IPS-NIHi7 (cell line): ENCODE results near the gene SELENON.

Experiments
- DNase-seq: peaks from one replicate; pipeline ENCODE4 v3.0.0; 2012; ENCODE audit warnings: mixed read lengths; ENCODE audit errors: extremely low spot score

SELENON gene

DNA sequence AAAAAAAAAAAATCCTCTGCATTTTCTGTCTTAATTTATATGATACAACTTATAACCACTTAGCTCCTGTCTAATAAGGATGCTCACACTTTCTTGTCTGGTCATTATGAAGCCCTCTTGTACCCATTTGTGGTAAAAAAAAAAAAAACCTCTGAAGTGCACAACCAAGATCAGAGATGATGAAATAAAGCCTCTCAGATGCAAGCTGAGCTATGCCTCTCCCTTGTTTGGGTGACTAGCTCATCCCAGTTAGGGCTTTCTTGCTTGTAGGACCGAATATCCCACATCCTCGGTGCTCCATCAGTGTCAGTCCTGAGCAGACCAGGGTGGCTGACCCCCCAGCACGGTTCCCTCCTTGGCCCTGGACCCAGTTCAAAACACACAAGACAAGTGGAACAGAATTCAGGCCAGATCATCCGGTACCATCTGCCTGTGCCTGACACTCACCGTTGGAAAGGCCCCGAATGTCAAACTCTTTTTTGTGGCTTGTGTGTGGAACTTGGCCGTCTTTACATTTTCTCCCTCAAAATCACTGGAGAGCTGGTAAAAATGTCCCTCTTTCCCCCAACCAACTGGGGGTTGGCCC is 6.3 kb upstream of the SELENON start:
- DNase-seq: no peak

- no peak for DNase-seq
Observed at GRCh38 chr1:25794325-25794724, 5.7 kb upstream of the SELENON start.

DNA sequence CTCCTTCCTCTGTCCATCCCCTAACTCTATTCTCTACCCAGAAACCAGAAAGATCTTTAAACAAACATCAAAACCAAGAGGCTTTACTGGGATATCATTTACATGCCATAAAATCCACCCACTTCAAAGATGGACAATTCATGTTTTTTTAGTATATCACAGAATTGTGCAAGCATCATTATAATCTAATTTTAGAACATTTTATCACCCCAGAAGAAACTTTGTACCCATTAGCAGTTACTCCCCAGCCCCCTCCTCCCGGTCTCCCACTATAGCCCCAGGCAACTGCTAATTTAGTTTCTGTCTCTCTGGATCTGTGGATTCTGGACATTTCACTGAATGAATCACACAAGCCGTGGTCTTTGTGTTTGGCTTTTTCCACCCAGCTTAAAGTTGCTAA is 4.8 kb upstream of the SELENON start:
- no peak for DNase-seq

DNA sequence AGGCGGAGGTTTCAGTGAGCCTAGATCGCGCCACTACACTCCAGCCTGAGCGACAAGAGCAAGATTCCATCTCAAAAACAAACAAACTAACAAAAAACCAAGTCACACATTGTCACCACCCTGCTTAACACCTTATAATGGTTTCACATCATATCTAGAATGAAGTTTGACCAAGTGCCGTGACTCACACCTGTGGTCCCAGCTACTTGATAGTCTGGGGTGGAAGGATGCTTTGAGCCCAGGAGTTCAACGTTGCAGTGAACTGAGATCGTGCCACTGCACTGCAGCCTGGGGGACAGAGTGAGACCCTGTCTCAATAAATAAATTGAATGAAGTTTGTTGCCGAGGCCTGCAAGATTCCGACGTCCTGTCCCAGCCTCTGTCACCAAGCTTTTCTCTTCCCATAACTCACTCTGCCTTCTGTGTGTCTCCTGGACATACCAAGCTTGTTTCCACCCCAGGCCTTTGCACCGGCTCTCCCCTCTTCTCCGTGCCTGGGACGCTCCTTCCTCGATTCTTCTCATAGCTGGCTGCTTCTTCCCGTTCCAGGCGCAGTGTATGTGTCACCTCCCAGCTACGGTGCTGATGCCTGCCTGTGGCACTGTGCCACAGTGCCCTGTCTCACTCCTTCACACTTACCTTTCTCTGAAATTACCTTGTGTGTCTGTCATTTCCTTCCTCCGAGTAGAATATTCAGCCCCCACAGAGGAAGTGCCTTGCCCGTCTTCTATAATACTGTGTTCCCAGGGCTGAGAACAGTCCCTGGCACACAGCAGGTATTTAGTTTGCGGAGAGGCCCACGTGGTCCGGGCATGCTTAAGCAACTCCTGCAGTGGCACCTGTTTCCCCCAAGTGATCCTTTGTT is 3.8 kb upstream of the SELENON start:
- DNase-seq: no peak

DNA sequence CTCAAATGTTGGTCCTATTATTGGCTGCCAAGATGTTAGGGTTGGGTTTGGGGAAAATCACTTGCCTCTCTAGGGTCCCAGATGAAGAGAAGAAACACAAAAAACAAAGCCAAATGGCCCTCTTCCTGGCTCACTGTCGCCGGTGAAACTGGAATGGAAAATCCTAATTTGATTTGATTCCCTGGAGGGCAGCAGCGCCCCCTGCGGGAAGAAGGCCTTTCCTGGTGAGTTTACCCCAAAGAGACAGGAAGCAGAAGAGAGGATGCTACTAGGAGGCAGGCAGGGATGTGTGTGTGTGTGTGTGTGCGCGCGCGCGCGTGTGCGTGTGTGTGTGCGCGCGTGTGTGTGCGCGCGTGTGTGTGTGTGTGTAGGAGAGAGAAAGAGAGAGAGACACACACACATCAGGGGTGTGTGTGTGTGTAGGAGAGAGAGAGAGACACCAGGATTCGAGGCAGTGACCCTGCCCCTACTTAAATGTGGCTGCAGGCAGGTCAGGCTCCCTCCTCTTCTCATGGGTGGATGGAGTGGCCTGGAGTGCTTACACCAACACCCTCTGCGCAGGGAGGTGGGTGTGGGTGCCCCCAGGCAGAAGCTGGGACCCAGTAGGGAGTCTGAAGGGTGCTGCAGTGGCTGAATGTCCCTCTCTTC is 3.1 kb upstream of the SELENON start:
- peak; percentile 77 for DNase-seq

DNA sequence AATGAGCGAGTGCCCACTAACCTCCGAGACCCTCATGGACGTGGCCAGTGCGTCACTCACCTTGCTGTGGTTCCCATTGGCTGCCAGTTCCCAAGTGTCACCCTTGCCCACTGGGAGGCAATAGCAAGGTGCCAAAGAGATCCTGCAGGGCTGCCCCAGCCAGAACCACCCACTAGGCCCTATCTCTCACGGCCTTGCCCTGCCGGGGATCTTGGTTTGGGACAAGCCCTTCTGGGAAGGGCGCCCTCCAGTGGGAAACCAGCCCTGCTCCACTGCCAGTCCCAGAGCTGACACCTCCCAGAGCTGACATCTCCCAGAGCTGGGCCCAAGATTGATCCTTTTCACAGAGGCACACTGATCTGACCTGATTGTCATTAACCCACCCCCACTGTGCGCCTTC is 2.1 kb upstream of the SELENON start:
- peak; percentile 86 for DNase-seq

DNA sequence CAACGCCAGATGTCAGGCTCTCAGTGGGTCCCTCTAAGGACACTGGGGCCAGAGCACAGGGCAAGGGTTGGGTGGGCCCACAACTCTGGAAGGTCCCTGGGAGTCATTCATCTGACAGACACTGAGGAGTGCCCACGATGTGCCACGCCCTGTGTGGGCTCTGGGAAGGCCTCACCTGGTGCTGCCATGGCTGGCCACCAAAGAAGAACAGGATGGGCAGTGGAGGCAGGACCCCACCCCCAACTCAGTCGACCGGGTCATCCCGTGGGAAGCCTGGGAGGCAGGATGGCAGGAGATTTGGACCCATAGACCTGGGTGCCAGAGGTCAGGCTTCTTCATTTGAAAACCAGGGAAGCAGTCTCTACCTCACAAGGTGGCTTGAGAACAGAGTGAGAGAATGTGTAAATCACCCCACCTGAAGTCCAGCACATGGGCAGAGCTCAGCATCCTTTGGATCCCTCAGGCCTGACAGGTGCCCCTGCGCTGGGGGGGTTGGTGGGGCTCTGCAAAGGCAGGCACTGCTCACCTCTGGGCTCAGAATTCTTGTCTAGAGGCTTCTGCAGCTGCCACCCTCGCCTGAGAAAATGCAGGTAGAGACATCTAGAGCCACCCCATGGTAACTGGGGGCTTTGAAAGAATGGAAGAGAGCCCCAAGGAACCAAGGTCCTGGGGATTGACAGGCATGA is 1.2 kb upstream of the SELENON start:
- DNase-seq: no peak

GRCh38 chr1:25799352-25799934 is 550 bp upstream of the SELENON start:
- no peak for DNase-seq

- DNase-seq: no peak
Observed at GRCh38 chr1:25800703-25801377, 847 bp downstream of the SELENON start.

DNA sequence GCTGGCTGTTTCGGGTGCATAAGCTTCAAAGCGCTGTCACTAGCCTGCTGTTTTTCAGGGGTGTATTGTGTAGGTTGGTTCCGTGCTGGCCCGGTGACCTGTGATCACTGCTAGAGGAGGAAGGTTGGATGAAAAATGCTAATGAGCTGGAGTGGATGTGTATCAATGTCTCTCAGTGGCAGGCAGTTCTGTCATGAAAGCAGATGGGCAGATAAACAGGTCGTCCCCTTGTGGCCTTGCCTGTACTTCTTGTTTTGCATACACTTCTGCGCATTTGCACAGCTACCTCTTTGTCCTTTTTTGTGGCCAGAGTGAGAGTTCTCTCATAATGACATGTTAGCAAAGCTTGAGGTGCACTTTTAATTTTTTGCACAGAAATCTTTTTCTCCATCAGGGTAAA is 2.9 kb downstream of the SELENON start:
- no peak for DNase-seq

GRCh38 chr1:25803368-25803767 is 3.4 kb downstream of the SELENON start:
- DNase-seq: no peak

DNA sequence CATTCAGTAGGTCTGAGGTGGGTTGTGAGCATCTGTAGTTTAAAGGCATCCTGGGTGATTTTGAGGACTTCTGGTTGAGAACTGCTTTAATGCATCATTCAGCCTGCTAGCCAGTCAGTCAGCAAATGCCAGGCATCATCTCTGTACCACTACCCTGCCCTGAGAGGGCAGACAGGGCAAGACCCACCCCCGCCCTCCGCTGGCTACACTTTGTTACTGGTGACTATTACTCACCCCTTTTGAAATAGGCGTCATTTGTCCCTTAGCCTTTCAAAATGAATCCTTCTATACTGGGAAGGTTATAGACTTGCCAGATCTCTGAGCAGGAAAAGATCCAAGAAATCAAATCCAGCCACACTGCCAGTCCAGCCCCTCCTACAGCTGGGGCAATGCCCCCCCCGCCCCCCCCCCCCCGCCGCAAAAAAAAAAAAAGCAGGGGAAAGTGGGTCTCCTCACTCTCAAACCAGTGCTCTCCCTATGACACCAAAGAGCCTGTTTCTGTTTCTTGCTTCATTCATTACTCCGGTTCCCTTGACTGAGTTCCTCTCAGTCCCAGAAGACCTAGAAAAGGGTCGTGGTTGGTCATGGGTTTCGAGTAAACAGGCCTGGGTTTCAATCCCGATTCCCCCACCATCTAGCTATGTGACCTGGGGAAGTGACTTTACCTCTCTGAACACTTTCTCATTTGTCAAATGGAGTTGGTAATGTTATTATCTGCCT is 4.4 kb downstream of the SELENON start:
- no peak for DNase-seq

- DNase-seq: no peak
Observed at GRCh38 chr1:25804964-25805862, 5.2 kb downstream of the SELENON start.

GRCh38 chr1:25805863-25806225 is 5.9 kb downstream of the SELENON start:
- DNase-seq: no peak

DNA sequence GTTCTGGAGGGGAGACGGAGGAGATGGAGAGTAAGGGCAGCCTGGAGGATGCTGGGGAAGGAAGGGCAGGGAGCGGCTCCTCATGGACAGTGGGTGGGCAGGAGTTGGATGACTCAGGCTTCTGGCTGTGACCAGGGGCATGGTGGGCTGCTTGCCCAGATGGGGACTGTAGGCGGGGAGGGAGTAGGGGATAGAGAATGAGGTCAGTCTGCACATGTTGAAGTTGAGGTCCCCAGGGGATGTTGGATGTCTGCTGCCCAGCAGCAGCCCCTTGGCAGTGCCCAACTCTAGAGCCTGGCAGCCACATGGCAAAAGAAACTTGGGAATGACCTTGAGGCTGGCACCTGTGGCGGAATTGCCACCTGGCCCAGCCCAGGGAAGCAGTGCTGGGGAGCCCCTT is 6.4 kb downstream of the SELENON start:
- no peak for DNase-seq

DNA sequence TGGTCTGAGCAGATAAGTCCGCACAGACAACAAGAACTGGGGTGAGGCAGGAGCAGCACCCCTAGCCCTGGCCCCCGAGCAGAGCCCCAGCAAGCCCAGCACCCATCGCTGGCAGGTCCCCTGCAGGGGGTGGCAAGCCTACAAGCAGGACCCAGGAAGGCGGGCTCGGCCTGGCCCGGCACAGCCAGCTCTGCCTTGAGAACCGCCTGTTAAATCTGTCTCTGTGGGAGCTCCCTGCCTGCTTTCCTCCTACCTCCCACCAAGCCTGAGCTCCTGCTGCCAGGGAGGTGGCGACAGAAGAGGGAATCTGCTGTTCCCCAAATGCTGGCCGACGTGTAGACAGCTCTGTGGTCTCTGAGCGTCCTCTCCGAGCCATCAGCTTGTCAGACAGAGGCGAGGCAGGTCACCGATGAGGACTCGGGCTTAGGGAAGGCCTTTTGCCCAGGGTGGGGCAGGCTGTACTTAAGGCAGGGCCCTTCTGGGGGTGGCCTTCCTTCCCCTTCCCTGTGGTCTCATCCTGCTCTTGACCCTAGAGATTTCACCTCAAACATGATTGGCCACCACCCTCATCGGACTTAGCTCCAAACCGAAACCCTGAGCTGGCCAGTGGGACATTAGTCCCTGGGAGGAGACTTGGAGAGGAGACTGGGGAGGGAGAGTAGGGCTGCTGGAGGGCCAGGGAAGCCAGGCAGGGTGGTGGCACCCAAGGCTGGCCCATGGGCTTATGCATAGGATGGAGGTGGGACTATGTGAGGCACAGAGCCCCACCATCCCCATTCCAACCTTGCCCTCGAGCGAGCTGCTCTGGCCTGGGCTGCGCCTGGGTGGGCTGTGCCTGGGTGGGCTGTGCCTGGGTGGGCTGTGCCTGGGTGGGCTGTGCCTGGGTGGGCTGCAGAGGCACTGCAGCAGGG is 7.7 kb downstream of the SELENON start:
- DNase-seq: no peak

GRCh38 chr1:25808481-25809244 is 8.7 kb downstream of the SELENON start:
- DNase-seq: no peak
